ENCODE measurements around the gene VEPH1.

- TF ChIP-seq, protein P1, sequence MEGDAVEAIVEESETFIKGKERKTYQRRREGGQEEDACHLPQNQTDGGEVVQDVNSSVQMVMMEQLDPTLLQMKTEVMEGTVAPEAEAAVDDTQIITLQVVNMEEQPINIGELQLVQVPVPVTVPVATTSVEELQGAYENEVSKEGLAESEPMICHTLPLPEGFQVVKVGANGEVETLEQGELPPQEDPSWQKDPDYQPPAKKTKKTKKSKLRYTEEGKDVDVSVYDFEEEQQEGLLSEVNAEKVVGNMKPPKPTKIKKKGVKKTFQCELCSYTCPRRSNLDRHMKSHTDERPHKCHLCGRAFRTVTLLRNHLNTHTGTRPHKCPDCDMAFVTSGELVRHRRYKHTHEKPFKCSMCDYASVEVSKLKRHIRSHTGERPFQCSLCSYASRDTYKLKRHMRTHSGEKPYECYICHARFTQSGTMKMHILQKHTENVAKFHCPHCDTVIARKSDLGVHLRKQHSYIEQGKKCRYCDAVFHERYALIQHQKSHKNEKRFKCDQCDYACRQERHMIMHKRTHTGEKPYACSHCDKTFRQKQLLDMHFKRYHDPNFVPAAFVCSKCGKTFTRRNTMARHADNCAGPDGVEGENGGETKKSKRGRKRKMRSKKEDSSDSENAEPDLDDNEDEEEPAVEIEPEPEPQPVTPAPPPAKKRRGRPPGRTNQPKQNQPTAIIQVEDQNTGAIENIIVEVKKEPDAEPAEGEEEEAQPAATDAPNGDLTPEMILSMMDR (IDR thresholded peaks at IDR 0.05; ENCODE audit: insufficient read depth, low read length, poor library complexity, severe bottlenecking) = no peak
- TF ChIP-seq EZH2phosphoT487 (conservative IDR thresholded peaks at IDR 0.05; ENCODE audit: low read length) = no peak
Measured at GRCh38 chr3:157501863-157502262, 1.4 kb downstream of the VEPH1 start.

All from SU-DHL-6 (cell line).